SK-N-SH treated with all-trans-retinoic acid at 6 μM for 48 hours (cell line): ENCODE results near the gene LARP4B.

Experiments used
- ATAC-seq: fragments of 200-7000 bp; cut with Tn5 transposase; 3 replicates; pipeline ENCODE4 v1.9.1; 2020; ENCODE audit warnings: mild to moderate bottlenecking, moderate library complexity
- ARNTL ChIP-seq: fragments of 450-650 bp; formaldehyde crosslinking; IDR thresholded peaks from 2 replicates; pipeline ENCODE4 v1.5.0; 2020; ENCODE audit warnings: low read depth, mild to moderate bottlenecking, moderate library complexity, borderline replicate concordance
- BACH2 ChIP-seq: fragments of 250-450 bp; sonication (Bioruptor Pico); IDR thresholded peaks from 2 replicates; pipeline ENCODE4 v1.9.0; 2021; ENCODE audit warnings: mild to moderate bottlenecking, borderline replicate concordance
- CREB5 ChIP-seq: fragments of 250-450 bp; sonication (Bioruptor Pico); IDR thresholded peaks from 2 replicates; pipeline ENCODE4 v1.5.1; 2020; ENCODE audit warnings: low read depth, mild to moderate bottlenecking, moderate library complexity
- CSDC2 ChIP-seq: fragments of 250-450 bp; sonication (Bioruptor Pico); IDR thresholded peaks from 2 replicates; pipeline ENCODE4 v1.5.0; 2020; ENCODE audit warnings: mild to moderate bottlenecking, moderate library complexity
- CSRNP3 ChIP-seq: fragments of 250-450 bp; sonication (Bioruptor Pico); IDR thresholded peaks from 2 replicates; pipeline ENCODE4 v1.5.1; 2021; ENCODE audit warnings: mild to moderate bottlenecking, moderate library complexity
- ESRRG ChIP-seq: fragments of 250-450 bp; sonication (Bioruptor Pico); IDR thresholded peaks from 2 replicates; pipeline ENCODE4 v1.6.1; 2021; ENCODE audit warnings: mild to moderate bottlenecking
- GLIS3 ChIP-seq: fragments of 250-450 bp; sonication (Bioruptor Pico); IDR thresholded peaks from 2 replicates; pipeline ENCODE4 v1.5.0; 2020; ENCODE audit warnings: mild to moderate bottlenecking, moderate library complexity
- ISL1 ChIP-seq: fragments of 250-450 bp; sonication (Bioruptor Pico); IDR thresholded peaks from 2 replicates; pipeline ENCODE4 v2.1.2; 2022; ENCODE audit warnings: mild to moderate bottlenecking, moderate library complexity
- POU6F1 ChIP-seq: fragments of 250-450 bp; sonication (Bioruptor Pico); IDR thresholded peaks from 2 replicates; pipeline ENCODE4 v1.8.0; 2021; ENCODE audit warnings: low read depth, mild to moderate bottlenecking, moderate library complexity, borderline replicate concordance
- PPARA ChIP-seq: fragments of 250-450 bp; sonication (Bioruptor Pico); IDR thresholded peaks from 2 replicates; pipeline ENCODE4 v1.5.0; 2020; ENCODE audit warnings: mild to moderate bottlenecking, borderline replicate concordance
- RARB ChIP-seq: fragments of 250-450 bp; sonication (Bioruptor Pico); IDR thresholded peaks from 2 replicates; pipeline ENCODE4 v1.8.0; 2021; ENCODE audit warnings: mild to moderate bottlenecking, moderate library complexity
- SNAI2 ChIP-seq: fragments of 250-450 bp; sonication (Bioruptor Pico); IDR thresholded peaks from 2 replicates; pipeline ENCODE4 v1.5.0; 2020; ENCODE audit warnings: mild to moderate bottlenecking, moderate library complexity
- TCF4 ChIP-seq: fragments of 250-450 bp; sonication (Bioruptor Pico); IDR thresholded peaks from 2 replicates; pipeline ENCODE4 v1.8.0; 2021; ENCODE audit warnings: mild to moderate bottlenecking, moderate library complexity, borderline replicate concordance
- TOX ChIP-seq: fragments of 250-450 bp; sonication (Bioruptor Pico); IDR thresholded peaks from 2 replicates; pipeline ENCODE4 v1.8.0; 2021; ENCODE audit warnings: mild to moderate bottlenecking, moderate library complexity, borderline replicate concordance
- TSHZ2 ChIP-seq: fragments of 250-450 bp; sonication (Bioruptor Pico); IDR thresholded peaks from 2 replicates; pipeline ENCODE4 v1.5.0; 2020; ENCODE audit warnings: mild to moderate bottlenecking, moderate library complexity
- ZC3H10 ChIP-seq: fragments of 250-450 bp; sonication (Bioruptor Pico); IDR thresholded peaks from 2 replicates; pipeline ENCODE4 v1.5.1; 2021; ENCODE audit warnings: mild to moderate bottlenecking, moderate library complexity
- ZFP3 ChIP-seq: fragments of 250-450 bp; sonication (Bioruptor Pico); IDR thresholded peaks from 2 replicates; pipeline ENCODE4 v1.5.0; 2020; ENCODE audit warnings: mild to moderate bottlenecking, moderate library complexity
- ZNF565 ChIP-seq: fragments of 450-650 bp; formaldehyde crosslinking; conservative IDR thresholded peaks from 2 replicates; pipeline ENCODE4 v1.5.0; 2020; ENCODE audit warnings: low read depth, mild to moderate bottlenecking, moderate library complexity
- ZNF70 ChIP-seq: fragments of 450-650 bp; formaldehyde crosslinking; IDR thresholded peaks from 2 replicates; pipeline ENCODE4 v1.5.0; 2020; ENCODE audit warnings: mild to moderate bottlenecking, moderate library complexity
- ZNF8 ChIP-seq: fragments of 450-650 bp; formaldehyde crosslinking; IDR thresholded peaks from 2 replicates; pipeline ENCODE4 v1.5.0; 2020; ENCODE audit warnings: mild to moderate bottlenecking, moderate library complexity

LARP4B gene

GRCh38 chr10:796233-796632 is 135.3 kb downstream of the LARP4B start:
- no peak for TF ChIP-seq TSHZ2 (CRISPR knock-in tag)
- no peak for TF ChIP-seq CSDC2
- no peak for TF ChIP-seq ZNF565 (CRISPR knock-in tag)
- no peak for TF ChIP-seq BACH2 (CRISPR knock-in tag)
- TF ChIP-seq CREB5 (CRISPR knock-in tag): no peak
- TF ChIP-seq ZNF70 (CRISPR knock-in tag): no peak
- no peak for TF ChIP-seq TOX (CRISPR knock-in tag)
- TF ChIP-seq ZFP3 (CRISPR knock-in tag): no peak
- TF ChIP-seq RARB (CRISPR knock-in tag): no peak
- no peak for TF ChIP-seq ESRRG (CRISPR knock-in tag)
- no peak for TF ChIP-seq TCF4 (CRISPR knock-in tag)
- TF ChIP-seq SNAI2 (CRISPR knock-in tag): no peak
- no peak for TF ChIP-seq ARNTL (CRISPR knock-in tag)
- no peak for TF ChIP-seq GLIS3 (CRISPR knock-in tag)
- TF ChIP-seq ZNF8 (CRISPR knock-in tag): no peak
- TF ChIP-seq ZC3H10 (CRISPR knock-in tag): no peak
- TF ChIP-seq, all 23 proteins: peak for 0
- ATAC-seq: no peak

- no peak for TF ChIP-seq ISL1 (CRISPR knock-in tag)
- TF ChIP-seq ARNTL (CRISPR knock-in tag): no peak
- no peak for TF ChIP-seq ZNF8 (CRISPR knock-in tag)
- no peak for TF ChIP-seq PPARA (CRISPR knock-in tag)
- TF ChIP-seq ZNF565 (CRISPR knock-in tag): no peak
- TF ChIP-seq TOX (CRISPR knock-in tag): no peak
- no peak for TF ChIP-seq TCF4 (CRISPR knock-in tag)
- TF ChIP-seq POU6F1: no peak
- peak; percentile 24 for ATAC-seq
These were observed 137.0 kb downstream of the LARP4B start for GRCh38 chr10:794382-794956.

GRCh38 chr10:792792-793100 is 138.8 kb downstream of the LARP4B start:
- ATAC-seq: no peak
- TF ChIP-seq ARNTL (CRISPR knock-in tag): no peak
- TF ChIP-seq CSRNP3 (CRISPR knock-in tag): no peak
- TF ChIP-seq SNAI2 (CRISPR knock-in tag): no peak
- no peak for TF ChIP-seq ZFP3 (CRISPR knock-in tag)

- no peak for ATAC-seq
- no peak for TF ChIP-seq ZNF70 (CRISPR knock-in tag)
- no peak for TF ChIP-seq POU6F1
- no peak for TF ChIP-seq CREB5 (CRISPR knock-in tag)
- no peak for TF ChIP-seq ISL1 (CRISPR knock-in tag)
- TF ChIP-seq TOX (CRISPR knock-in tag): no peak
- TF ChIP-seq TSHZ2 (CRISPR knock-in tag): no peak
These were observed 139.3 kb downstream of the LARP4B start for GRCh38 chr10:792083-792791.
